Neutrophil (primary cell): ENCODE measurements around the gene HCRT.
"Not testable (repeated sequence)": the region's sequence is repeated elsewhere in the genome, so short reads cannot be mapped to it uniquely, and the experiment has no call there.

Experiments used
- H3K27ac ChIP-seq: fragments of 200-600 bp; sonication (generic); 2 replicates; pipeline ENCODE4 v1.5.1; 2016; ENCODE audit warnings: mild to moderate bottlenecking, moderate library complexity
- H3K27me3 ChIP-seq: fragments of 200-600 bp; sonication (generic); 2 replicates; pipeline ENCODE4 v1.6.0; 2016; ENCODE audit warnings: mild to moderate bottlenecking
- H3K36me3 ChIP-seq: fragments of 200-600 bp; sonication (generic); 2 replicates; pipeline ENCODE4 v1.5.1; 2017
- H3K4me1 ChIP-seq, 2 experiments: fragments of 200-600 bp in 1 of 2; sonication (generic) in 1 of 2; 1 replicate in 1 of 2; 2 replicates in 1 of 2; pipeline versions ENCODE4 v1.5.1 to v1.6.1; 2013 to 2016; ENCODE audit warnings: low read depth in 1 of 2, low read length in 1 of 2, mild to moderate bottlenecking in 1 of 2, moderate library complexity in 1 of 2; ENCODE audit not compliant: control insufficient read depth in 1 of 2, insufficient read depth in 1 of 2
- H3K4me3 ChIP-seq, 2 experiments: fragments of 200-600 bp in 1 of 2; sonication (generic) in 1 of 2; 1 replicate in 1 of 2; 2 replicates in 1 of 2; pipeline ENCODE4 v1.5.1; 2013 to 2016; ENCODE audit warnings: low read depth in 1 of 2, low read length in 1 of 2, mild to moderate bottlenecking in 1 of 2, moderate library complexity in 1 of 2
- H3K9me3 ChIP-seq: fragments of 200-600 bp; sonication (generic); 2 replicates; pipeline ENCODE4 v1.5.1; 2016
- CTCF ChIP-seq: fragments of 200-600 bp; sonication (generic); IDR thresholded peaks from 2 replicates; pipeline ENCODE4 v1.5.1; 2016; ENCODE audit warnings: antibody characterized with exemption

HCRT gene

GRCh38 chr17:42210046-42210445 lies 24.8 kb upstream of the HCRT start:
- Histone ChIP-seq H3K27ac (no peak overlapping the region), H3K36me3 (peaks cover 100% of the 10 kb centered on the region), H3K27me3 (no peaks in the 10 kb centered on the region), H3K4me1 (peaks cover 3 to 5% of the 10 kb centered on the region in 2 experiments), H3K9me3 (no peaks in the 10 kb centered on the region), H3K4me3 (no peak overlapping the region)
- no peak for TF ChIP-seq CTCF

GRCh38 chr17:42206153-42206612 lies 20.9 kb upstream of the HCRT start:
- Histone ChIP-seq H3K36me3 (peaks cover 100% of the 10 kb centered on the region), H3K27ac (peak overlapping the region; percentile 66)
- H3K4me1 ChIP-seq, H3K27me3 ChIP-seq, H3K4me3 ChIP-seq, H3K9me3 ChIP-seq: not testable (repeated sequence)

- H3K4me3 ChIP-seq: no peak overlapping the region
- H3K27me3 ChIP-seq: no peaks in the 10 kb centered on the region
- peaks cover 91% of the 10 kb centered on the region for H3K36me3 ChIP-seq
- H3K4me1 ChIP-seq: peaks cover 9 to 12% of the 10 kb centered on the region in 2 experiments
- H3K27ac ChIP-seq: no peak overlapping the region
- TF ChIP-seq CTCF: no peak
- H3K9me3 ChIP-seq: no peaks in the 10 kb centered on the region
Measured at GRCh38 chr17:42203354-42203753, 18.1 kb upstream of the HCRT start.

- Histone ChIP-seq H3K36me3 (peaks cover 85% of the 10 kb centered on the region), H3K4me3 (no peak overlapping the region), H3K9me3 (no peaks in the 10 kb centered on the region), H3K27me3 (no peaks in the 10 kb centered on the region), H3K27ac (no peak overlapping the region), H3K4me1 (peaks cover 9 to 12% of the 10 kb centered on the region in 2 experiments)
- TF ChIP-seq CTCF: no peak
Measured at GRCh38 chr17:42202696-42203095, 17.4 kb upstream of the HCRT start.

- H3K9me3 ChIP-seq: no peaks in the 10 kb centered on the region
- no peak overlapping the region for H3K27ac ChIP-seq
- TF ChIP-seq CTCF: no peak
- no peak overlapping the region for H3K4me3 ChIP-seq
- H3K4me1 ChIP-seq: peaks cover 9 to 12% of the 10 kb centered on the region in 2 experiments
- peaks cover 79% of the 10 kb centered on the region for H3K36me3 ChIP-seq
- H3K27me3 ChIP-seq: no peaks in the 10 kb centered on the region
Measured at GRCh38 chr17:42202159-42202558, 16.9 kb upstream of the HCRT start.

- H3K9me3 ChIP-seq: no peaks in the 10 kb centered on the region
- H3K36me3 ChIP-seq: peaks cover 72% of the 10 kb centered on the region
- no peak overlapping the region for H3K4me3 ChIP-seq
- no peaks in the 10 kb centered on the region for H3K27me3 ChIP-seq
- peaks cover 9 to 12% of the 10 kb centered on the region in 2 experiments for H3K4me1 ChIP-seq
- H3K27ac ChIP-seq: peak overlapping the region; percentile 23
- TF ChIP-seq CTCF: no peak
Measured at GRCh38 chr17:42201458-42201772, 16.2 kb upstream of the HCRT start.
